Measurements from ENCODE around the gene PHYHD1.

DNA sequence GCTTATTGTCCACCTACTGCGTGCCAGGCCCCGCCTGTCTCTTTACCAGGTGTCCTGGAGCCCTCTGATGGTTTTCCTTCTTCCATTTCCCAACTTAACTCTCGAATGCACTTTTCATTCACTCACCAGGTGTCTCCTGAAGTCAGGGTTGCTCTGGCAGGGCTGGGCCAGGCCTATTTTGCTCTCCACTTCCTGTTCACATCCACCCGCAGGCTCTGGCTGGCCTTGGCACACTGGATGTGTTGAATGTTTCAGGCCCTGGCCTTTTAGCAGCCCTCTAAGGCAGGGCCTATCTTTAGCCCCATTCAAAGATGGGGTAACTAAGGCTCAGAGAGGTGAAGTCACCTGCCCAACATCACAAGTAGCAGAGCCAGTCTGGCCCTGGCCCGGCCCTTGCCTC lies 22.4 kb upstream of the PHYHD1 start:
- TF ChIP-seq RCOR1 (IDR thresholded peaks at IDR 0.05; ENCODE audit: insufficient replicate concordance, low read length) (no peak), CTCF (conservative IDR thresholded peaks at IDR 0.05; ENCODE audit: low read depth, low read length) (no peak), POLR2A (IDR thresholded peaks at IDR 0.05; ENCODE audit: low read depth, low read length) (no peak), RAD21 (IDR thresholded peaks at IDR 0.05; ENCODE audit: low read length) (no peak), NFE2L2 (IDR thresholded peaks at IDR 0.05; ENCODE audit: low read depth, low read length) (no peak), CHD1 (IDR thresholded peaks at IDR 0.05; ENCODE audit: low read depth, low read length) (no peak), MAFK (IDR thresholded peaks at IDR 0.05; ENCODE audit: low read depth, low read length) (no peak), MAZ (IDR thresholded peaks at IDR 0.05; ENCODE audit: borderline replicate concordance, low read depth, low read length) (no peak), FOS (IDR thresholded peaks at IDR 0.05; ENCODE audit: low read depth, low read length) (no peak), RFX5 (IDR thresholded peaks at IDR 0.05; ENCODE audit: low read depth, low read length) (no peak), BHLHE40 (IDR thresholded peaks at IDR 0.05; ENCODE audit: low read depth, low read length) (no peak)
- TF ChIP-seq, protein P1, sequence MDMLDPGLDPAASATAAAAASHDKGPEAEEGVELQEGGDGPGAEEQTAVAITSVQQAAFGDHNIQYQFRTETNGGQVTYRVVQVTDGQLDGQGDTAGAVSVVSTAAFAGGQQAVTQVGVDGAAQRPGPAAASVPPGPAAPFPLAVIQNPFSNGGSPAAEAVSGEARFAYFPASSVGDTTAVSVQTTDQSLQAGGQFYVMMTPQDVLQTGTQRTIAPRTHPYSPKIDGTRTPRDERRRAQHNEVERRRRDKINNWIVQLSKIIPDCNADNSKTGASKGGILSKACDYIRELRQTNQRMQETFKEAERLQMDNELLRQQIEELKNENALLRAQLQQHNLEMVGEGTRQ (IDR thresholded peaks at IDR 0.05; ENCODE audit: low read depth, low read length), result no peak
